Psoas muscle (tissue), 8 donors: Measurements from ENCODE around the gene LMNB1. TPM values are rescaled to one million over a fixed set of nuclear protein-coding genes. Genes with fewer than 3 reads are reported as not detected.
"Not testable (repeated sequence)": the region's sequence is repeated elsewhere in the genome, so short reads cannot be mapped to it uniquely, and the experiment has no call there.

Experiments
- ATAC-seq, 4 donors: fragments of 200-7000 bp; cut with Tn5 transposase; one replicate each; pipeline ENCODE4 v1.9.1; 2020; ENCODE audit warnings: moderate library complexity in 3 of 4, mild to moderate bottlenecking in 2 of 4
- DNase-seq, 2 donors: peaks; one replicate each; pipeline ENCODE4 v3.0.0-alpha.2; 2020
- H3K27ac ChIP-seq: fragments of 200-600 bp; one replicate; pipeline ENCODE4 v1.8.0; 2022
- H3K27me3 ChIP-seq, 3 donors: fragments of 200-600 bp in 1 of 3; one replicate each; pipeline versions ENCODE4 v1.6.1 to v1.8.0; 2013 to 2022; ENCODE audit warnings: low read length in 2 of 3, mild to moderate bottlenecking in 2 of 3, moderate library complexity in 1 of 3; ENCODE audit not compliant: insufficient read depth in 3 of 3
- H3K36me3 ChIP-seq, 2 donors: fragments of 200-600 bp in 1 of 2; one replicate each; pipeline versions ENCODE4 v1.6.1 to v1.8.0; 2013 to 2022; ENCODE audit warnings: low read depth in 1 of 2, mild to moderate bottlenecking in 1 of 2, moderate library complexity in 1 of 2; ENCODE audit not compliant: insufficient read depth in 1 of 2
- H3K4me1 ChIP-seq: fragments of 200-600 bp; one replicate; pipeline ENCODE4 v1.8.0; 2022
- H3K4me3 ChIP-seq: fragments of 200-600 bp; one replicate; pipeline ENCODE4 v1.8.0; 2022; ENCODE audit warnings: mild to moderate bottlenecking
- H3K9me3 ChIP-seq: fragments of 200-600 bp; one replicate; pipeline ENCODE4 v1.8.0; 2022
- CTCF ChIP-seq: fragments of 200-600 bp; IDR thresholded peaks from one replicate; pipeline ENCODE4 v1.8.0; 2022; ENCODE audit warnings: antibody characterized with exemption
- WGBS, 3 donors: extraction: QIAGEN DNeasy Blood & Tissue Kit; methylation state at CpG; one replicate each; pipeline versions ENCODE4 v1.1.6 to v1.1.7; 2013; 5-methylcytosine and 5-hydroxymethylcytosine counted together
- intact Hi-C, 2 donors: fragments of 100-400 bp; cut with DNase I; formaldehyde crosslinking; loops; one replicate each; pipeline versions ENCODE4 v1.11.0 to v1.14.2; 2022
- polyA plus RNA-seq, 3 donors: library from polyadenylated mRNA; stranded (reverse); fragments of 200-250 nt; gene quantifications; one replicate each; pipeline ENCODE4 v1.2.3, GENCODE V29; 2013
- total RNA-seq, 4 donors: library from RNA; stranded (reverse); fragmentation: NEBNext Ultra II Directional in 2 of 4; extraction: Animal tissue kit (Norgen Biotek cat#: 25700) in 2 of 4; gene quantifications; one replicate each; pipeline versions ENCODE4 v1.2.1 to v1.2.4, GENCODE V29; 2021 to 2023
- donor health status: healthy with polysubstance abuse.
- donor health status: DM: no; HTN: no; CAD: no; lungs with moderate emphysema.
- donor health status: Bipolar disorder and iron deficiency.
- donor health status: healthy.
- donor health status: DM: yes; HTN: yes; CAD: no.
- donor health status: DM: no; HTN: no; CAD: no.
- donor health status: DM: no; HTN: no; CAD: no.
- donor health status: DM: yes; HTN: yes; CAD: no.

Gene LMNB1
- total and polyA plus RNA-seq, 7 donors: 0.66 to 4.1 (median 1.4) TPM

GRCh38 chr5:126757713-126758357 lies 19.1 kb upstream of the LMNB1 start:
- no peak overlapping the region for H3K4me3 ChIP-seq
- H3K27ac ChIP-seq: no peak overlapping the region
- H3K27me3 ChIP-seq: no peaks in the 10 kb centered on the region
- intact Hi-C loops: no loop called here
- H3K9me3 ChIP-seq: no peaks in the 10 kb centered on the region
- no peak for TF ChIP-seq CTCF
- no peak for DNase-seq
- H3K4me1 ChIP-seq: no peaks in the 10 kb centered on the region
- H3K36me3 ChIP-seq: no peaks in the 10 kb centered on the region
- ATAC-seq: no peak
- WGBS, 3 donors: 81 to 89% (median 87%) methylated on average over 2 of the region's 2 CpGs

- Histone ChIP-seq H3K9me3 (no peaks in the 10 kb centered on the region), H3K36me3 (no peaks in the 10 kb centered on the region), H3K27me3 (no peaks in the 10 kb centered on the region), H3K27ac (no peak overlapping the region), H3K4me1 (no peaks in the 10 kb centered on the region), H3K4me3 (no peak overlapping the region)
- WGBS, 3 donors: 80 to 84% (median 80%) methylated on average over 5 of the region's 5 CpGs
- ATAC-seq (no peak), DNase-seq (no peak)
- TF ChIP-seq CTCF: no peak
- intact Hi-C loops: no loop called here
These were observed 13.6 kb upstream of the LMNB1 start for GRCh38 chr5:126763371-126763770.

DNA sequence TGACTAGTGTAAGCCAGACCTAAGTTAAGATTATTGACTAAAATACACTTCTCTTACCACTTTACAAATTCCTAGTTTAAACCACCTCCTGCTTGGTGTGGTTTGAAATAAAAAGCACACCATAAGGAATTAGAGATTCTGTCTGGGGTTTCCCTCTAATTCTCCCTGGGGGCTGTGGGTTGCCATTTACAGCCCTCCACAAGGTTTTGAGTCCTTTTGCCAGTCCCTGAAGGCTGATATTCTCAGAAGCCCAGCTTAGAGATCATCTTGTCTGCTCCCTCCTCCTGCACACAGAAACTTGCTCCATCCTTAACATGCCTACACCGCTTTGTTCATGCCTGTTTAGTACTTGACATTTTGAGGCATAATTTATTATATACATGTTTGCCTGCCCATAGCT lies 7.2 kb upstream of the LMNB1 start:
- no peaks in the 10 kb centered on the region for H3K4me1 ChIP-seq
- H3K27me3 ChIP-seq: no peaks in the 10 kb centered on the region
- H3K9me3 ChIP-seq: no peaks in the 10 kb centered on the region
- no peaks in the 10 kb centered on the region for H3K36me3 ChIP-seq
- DNase-seq: no peak
- intact Hi-C loops: no loop called here
- no peak for ATAC-seq
- no peak for TF ChIP-seq CTCF
- no peak overlapping the region for H3K4me3 ChIP-seq
- WGBS, 3 donors: 71 to 78% (median 77%) methylated on average over 1 of the region's 1 CpG
- no peak overlapping the region for H3K27ac ChIP-seq

DNA sequence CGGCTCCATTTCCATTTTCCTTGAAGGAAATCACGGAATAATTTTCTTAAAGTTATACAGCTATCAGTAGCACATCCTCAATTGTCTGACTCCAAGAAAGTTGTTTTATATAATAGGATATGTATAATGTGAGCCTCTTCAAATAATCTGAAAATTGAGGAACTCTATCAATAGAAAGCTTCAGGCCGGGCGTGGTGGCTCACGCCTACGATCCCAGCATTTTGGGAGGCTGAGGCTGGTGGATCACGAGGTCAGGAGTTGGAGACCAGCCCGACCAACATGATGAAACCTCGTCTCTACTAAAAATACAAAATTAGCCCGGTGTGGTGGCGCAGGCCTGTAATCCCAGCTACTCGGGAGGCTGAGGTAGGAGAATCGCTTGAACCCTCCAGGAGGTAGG lies 3.4 kb upstream of the LMNB1 start:
- H3K27ac ChIP-seq, H3K27me3 ChIP-seq, H3K4me1 ChIP-seq, H3K36me3 ChIP-seq, ATAC-seq, intact Hi-C loops, H3K9me3 ChIP-seq, DNase-seq, H3K4me3 ChIP-seq: not testable (repeated sequence)
- 92 to 95% (median 95%) methylated on average over 13 of the region's 13 CpGs for WGBS, 3 donors

GRCh38 chr5:126774595-126774994 lies 2.3 kb upstream of the LMNB1 start:
- H3K27me3 ChIP-seq, ATAC-seq, H3K4me1 ChIP-seq, DNase-seq, intact Hi-C loops, H3K4me3 ChIP-seq, H3K27ac ChIP-seq, H3K9me3 ChIP-seq, H3K36me3 ChIP-seq: not testable (repeated sequence)
- WGBS, 3 donors: 96 to 99% (median 96%) methylated on average over 14 of the region's 14 CpGs
